WTC11 (cell line): Measurements from ENCODE around the gene GALR3. TPM values are rescaled to one million over a fixed set of nuclear protein-coding genes. Genes with fewer than 3 reads are reported as not detected.

Experiments used
- ATAC-seq: fragments of 200-7000 bp; cut with Tn5 transposase; 2 replicates; pipeline ENCODE4 v1.10.0; 2021; ENCODE audit warnings: mild to moderate bottlenecking, moderate library complexity
- CTCF ChIA-PET: fragments of 300-600 bp; sonication (Branson Sonifier 250); formaldehyde crosslinking; loops from one replicate; lab custom pipeline; 2021; ENCODE audit warnings: antibody characterized with exemption; lab: Charles Lee
- POLR2A ChIA-PET: fragments of 350-600 bp; sonication (Branson Sonifier 250); formaldehyde crosslinking; loops from one replicate; lab custom pipeline; 2021; ENCODE audit warnings: antibody characterized with exemption; lab: Charles Lee
- DNase-seq: peaks from one replicate; pipeline ENCODE4 v3.0.0; 2021; ENCODE audit warnings: low spot score
- H3K27ac Mint-ChIP-seq: 2 replicates; pipeline ENCODE4 v1.8.0; 2021; ENCODE audit warnings: mixed read lengths
- H3K27me3 Mint-ChIP-seq: 2 replicates; pipeline ENCODE4 v1.8.0; 2021; ENCODE audit warnings: low read depth, mild to moderate bottlenecking, moderate library complexity, mixed read lengths
- H3K36me3 Mint-ChIP-seq: 2 replicates; pipeline ENCODE4 v1.8.0; 2021; ENCODE audit warnings: mixed read lengths
- H3K4me1 Mint-ChIP-seq: 2 replicates; pipeline ENCODE4 v1.8.0; 2022; ENCODE audit warnings: mixed read lengths
- H3K4me3 Mint-ChIP-seq: 2 replicates; pipeline ENCODE4 v1.8.0; 2021; ENCODE audit warnings: mild to moderate bottlenecking, moderate library complexity, mixed read lengths
- H3K9me3 Mint-ChIP-seq: 2 replicates; pipeline ENCODE4 v1.8.0; 2021; ENCODE audit warnings: mixed read lengths
- AFF4 ChIP-seq: sonication (generic); formaldehyde crosslinking; IDR thresholded peaks from 2 replicates; pipeline ENCODE4 v1.8.1; 2023; ENCODE audit warnings: mild to moderate bottlenecking, missing genetic modification reagents, borderline replicate concordance
- ATF2 ChIP-seq: sonication (generic); formaldehyde crosslinking; IDR thresholded peaks from 2 replicates; pipeline ENCODE4 v1.8.1; 2022; ENCODE audit warnings: low read depth, missing genetic modification reagents, borderline replicate concordance
- ATF6 ChIP-seq: sonication (generic); formaldehyde crosslinking; IDR thresholded peaks from 2 replicates; pipeline ENCODE4 v1.8.1; 2023; ENCODE audit warnings: mild to moderate bottlenecking, missing genetic modification reagents
- CBFB ChIP-seq: sonication (generic); formaldehyde crosslinking; IDR thresholded peaks from 2 replicates; pipeline ENCODE4 v1.8.1; 2022; ENCODE audit warnings: mild to moderate bottlenecking, low read depth, missing genetic modification reagents
- CREB1 ChIP-seq: sonication (generic); formaldehyde crosslinking; IDR thresholded peaks from 2 replicates; pipeline ENCODE4 v1.8.0; 2023; ENCODE audit warnings: mild to moderate bottlenecking, missing genetic modification reagents
- E2F1 ChIP-seq: sonication (generic); formaldehyde crosslinking; IDR thresholded peaks from 2 replicates; pipeline ENCODE4 v1.8.0; 2022; ENCODE audit warnings: mild to moderate bottlenecking, missing genetic modification reagents
- ELF4 ChIP-seq: sonication (generic); formaldehyde crosslinking; IDR thresholded peaks from 2 replicates; pipeline ENCODE4 v1.8.1; 2022; ENCODE audit warnings: low read depth, mild to moderate bottlenecking, moderate library complexity, missing genetic modification reagents
- ERG ChIP-seq: fragments of 250-450 bp; sonication (Bioruptor Pico); IDR thresholded peaks from 2 replicates; pipeline ENCODE4 v1.8.0; 2021; ENCODE audit warnings: mild to moderate bottlenecking
- FOXK1 ChIP-seq: sonication (generic); formaldehyde crosslinking; IDR thresholded peaks from 2 replicates; pipeline ENCODE4 v1.8.0; 2022; ENCODE audit warnings: mild to moderate bottlenecking, moderate library complexity, missing genetic modification reagents
- HMGA2 ChIP-seq: fragments of 250-450 bp; sonication (Bioruptor Pico); IDR thresholded peaks from 2 replicates; pipeline ENCODE4 v1.4.0; 2021; ENCODE audit warnings: mild to moderate bottlenecking, moderate library complexity
- IRF2 ChIP-seq: sonication (generic); formaldehyde crosslinking; IDR thresholded peaks from 2 replicates; pipeline ENCODE4 v1.8.0; 2022; ENCODE audit warnings: low read depth, missing genetic modification reagents, borderline replicate concordance
- KAT7 ChIP-seq: sonication (generic); formaldehyde crosslinking; IDR thresholded peaks from 2 replicates; pipeline ENCODE4 v1.8.1; 2023; ENCODE audit warnings: missing genetic modification reagents, mild to moderate bottlenecking, borderline replicate concordance
- NR3C1 ChIP-seq: sonication (generic); formaldehyde crosslinking; conservative IDR thresholded peaks from 2 replicates; pipeline ENCODE4 v1.8.1; 2023; ENCODE audit warnings: low read depth, mild to moderate bottlenecking, missing genetic modification reagents
- RORB ChIP-seq: fragments of 250-450 bp; sonication (Bioruptor Pico); IDR thresholded peaks from 2 replicates; pipeline ENCODE4 v1.9.0; 2021; ENCODE audit warnings: mild to moderate bottlenecking
- SP1 ChIP-seq: sonication (generic); formaldehyde crosslinking; conservative IDR thresholded peaks from 2 replicates; pipeline ENCODE4 v1.8.1; 2022; ENCODE audit warnings: missing genetic modification reagents
- TCF7 ChIP-seq: sonication (generic); formaldehyde crosslinking; IDR thresholded peaks from 2 replicates; pipeline ENCODE4 v1.8.0; 2022; ENCODE audit warnings: mild to moderate bottlenecking, low read depth, missing genetic modification reagents, moderate library complexity
- ZNF138 ChIP-seq: sonication (generic); formaldehyde crosslinking; conservative IDR thresholded peaks from 2 replicates; pipeline ENCODE4 v1.8.1; 2022; ENCODE audit warnings: mild to moderate bottlenecking, moderate library complexity, missing genetic modification reagents
- ZNF232 ChIP-seq: sonication (generic); formaldehyde crosslinking; IDR thresholded peaks from 2 replicates; pipeline ENCODE4 v1.8.0; 2022; ENCODE audit warnings: mild to moderate bottlenecking, missing genetic modification reagents
- ZNF396 ChIP-seq: fragments of 250-450 bp; sonication (Bioruptor Pico); IDR thresholded peaks from 2 replicates; pipeline ENCODE4 v1.8.0; 2021; ENCODE audit warnings: mild to moderate bottlenecking, moderate library complexity, borderline replicate concordance
- ZNF416 ChIP-seq: fragments of 250-450 bp; sonication (Bioruptor Pico); IDR thresholded peaks from 2 replicates; pipeline ENCODE4 v1.9.0; 2021; ENCODE audit warnings: mild to moderate bottlenecking, inconsistent platforms
- total RNA-seq: library from RNA; stranded (reverse); gene quantifications from 3 replicates; pipeline ENCODE4 v1.2.3, GENCODE V29; 2021
- TF ChIP-seq, protein P1 (sequence below): sonication (generic); formaldehyde crosslinking; IDR thresholded peaks from 2 replicates; pipeline ENCODE4 v1.8.1; 2023; ENCODE audit warnings: mild to moderate bottlenecking, missing genetic modification reagents

The GALR3 gene
- total RNA-seq, 1 experiment from 2014 or later: 0.79 TPM

DNA sequence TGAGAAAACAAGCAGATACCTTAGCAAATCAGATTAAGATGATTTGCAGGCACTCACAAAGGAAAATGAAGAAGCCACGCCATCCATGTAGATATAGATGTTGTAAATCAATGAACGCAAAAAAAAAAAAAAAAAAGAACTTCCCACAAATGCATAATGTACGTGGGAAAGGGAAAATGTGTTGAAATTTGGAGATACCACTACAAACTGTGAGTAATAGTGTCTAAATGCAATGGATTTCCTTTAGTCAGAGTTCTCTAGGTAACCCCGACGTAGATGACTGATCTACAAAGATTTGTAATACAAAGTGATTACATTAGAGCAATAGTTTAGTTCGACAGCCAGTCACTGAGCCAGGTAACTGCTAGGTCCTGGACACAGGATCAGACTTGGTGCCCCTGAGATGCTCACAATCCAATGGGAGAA lies 21.7 kb downstream of the GALR3 start (continued):
- no peak for TF ChIP-seq ATF6 (CRISPR knock-in tag)
- TF ChIP-seq ELF4: no peak
- no peak for TF ChIP-seq ERG
- no peak for TF ChIP-seq CREB1 (CRISPR knock-in tag)
- TF ChIP-seq KAT7: no peak
- TF ChIP-seq ZNF396 (CRISPR knock-in tag): no peak
- no peak for TF ChIP-seq CBFB
- TF ChIP-seq IRF2 (CRISPR knock-in tag): no peak
- no peak for TF ChIP-seq FOXK1 (CRISPR knock-in tag)

DNA sequence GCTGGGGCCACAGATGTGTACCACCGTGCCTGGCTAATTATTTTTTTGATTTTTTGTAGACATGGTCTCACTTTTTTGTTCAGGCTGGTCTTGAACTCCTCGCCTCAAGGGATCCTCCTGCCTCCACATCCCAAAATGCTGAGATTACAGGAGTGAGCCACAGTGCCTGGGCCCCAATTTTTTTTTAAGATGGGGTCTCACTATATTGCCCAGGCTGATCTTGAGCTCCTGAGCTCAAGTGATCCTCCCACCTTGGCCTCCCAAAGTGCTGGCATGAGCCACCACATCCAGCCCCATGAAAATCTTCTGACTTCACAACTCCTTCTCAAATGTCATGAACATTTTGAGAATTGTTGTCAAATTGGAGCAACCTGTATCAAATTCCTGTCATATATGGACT lies 23.3 kb downstream of the GALR3 start:
- Mint-ChIP-seq H3K36me3 (peaks cover 10% of the 10 kb centered on the region), H3K27me3 (no peaks in the 10 kb centered on the region), H3K9me3 (peaks cover 5% of the 10 kb centered on the region; the same call in 1 of the 2 replicates), H3K4me3 (no peak overlapping the region), H3K27ac (no peak overlapping the region), H3K4me1 (peaks cover 32% of the 10 kb centered on the region)
- CTCF ChIA-PET: no interaction called here
- no peak for ATAC-seq
- POLR2A ChIA-PET: no interaction called here
- no peak for DNase-seq
- no peak for TF ChIP-seq HMGA2 (CRISPR knock-in tag)
- TF ChIP-seq, protein P1, sequence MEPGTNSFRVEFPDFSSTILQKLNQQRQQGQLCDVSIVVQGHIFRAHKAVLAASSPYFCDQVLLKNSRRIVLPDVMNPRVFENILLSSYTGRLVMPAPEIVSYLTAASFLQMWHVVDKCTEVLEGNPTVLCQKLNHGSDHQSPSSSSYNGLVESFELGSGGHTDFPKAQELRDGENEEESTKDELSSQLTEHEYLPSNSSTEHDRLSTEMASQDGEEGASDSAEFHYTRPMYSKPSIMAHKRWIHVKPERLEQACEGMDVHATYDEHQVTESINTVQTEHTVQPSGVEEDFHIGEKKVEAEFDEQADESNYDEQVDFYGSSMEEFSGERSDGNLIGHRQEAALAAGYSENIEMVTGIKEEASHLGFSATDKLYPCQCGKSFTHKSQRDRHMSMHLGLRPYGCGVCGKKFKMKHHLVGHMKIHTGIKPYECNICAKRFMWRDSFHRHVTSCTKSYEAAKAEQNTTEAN (CRISPR knock-in tag): no peak
- no peak for TF ChIP-seq RORB (CRISPR knock-in tag)
- TF ChIP-seq IRF2 (CRISPR knock-in tag): no peak
- no peak for TF ChIP-seq NR3C1 (CRISPR knock-in tag)
- TF ChIP-seq CBFB: no peak
- TF ChIP-seq ZNF138 (CRISPR knock-in tag): no peak
- TF ChIP-seq SP1 (CRISPR knock-in tag): no peak
- TF ChIP-seq KAT7: no peak
- no peak for TF ChIP-seq E2F1 (CRISPR knock-in tag)
- no peak for TF ChIP-seq TCF7
- no peak for TF ChIP-seq ZNF416
- no peak for TF ChIP-seq ZNF232
- TF ChIP-seq ELF4: no peak
- TF ChIP-seq AFF4 (CRISPR knock-in tag): no peak
- TF ChIP-seq ATF2 (CRISPR knock-in tag): no peak
- TF ChIP-seq, all 79 proteins: peak for 0
